ENCODE data around the gene LOX.
"Not testable (repeated sequence)": the region's sequence is repeated elsewhere in the genome, so short reads cannot be mapped to it uniquely, and the experiment has no call there.

The LOX gene

GRCh38 chr5:122095158-122095557 is 17.1 kb upstream of the LOX start:
- no peak for DNase-seq (ENCODE audit: low read depth)

DNA sequence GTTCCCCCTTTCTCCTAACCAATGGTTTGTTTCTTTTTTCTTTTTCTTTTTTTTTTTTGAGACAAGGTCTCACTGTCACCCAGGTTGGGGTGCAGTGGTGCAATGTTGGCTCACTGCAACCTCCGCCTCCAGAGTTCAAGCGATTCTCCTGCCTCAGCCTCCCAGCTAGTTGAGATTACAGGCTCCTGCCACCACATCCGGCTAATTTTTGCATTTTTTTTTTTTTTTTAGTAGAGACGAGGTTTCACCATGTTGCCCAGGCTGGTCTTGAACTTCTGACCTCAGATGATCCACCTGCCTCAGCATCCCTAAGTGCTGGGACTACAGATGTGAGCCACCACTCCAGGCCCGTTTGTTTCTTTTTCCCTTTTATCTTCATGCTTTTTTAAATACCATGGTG is 16.2 kb upstream of the LOX start:
- DNase-seq (ENCODE audit: low read depth) = not testable (repeated sequence)

DNA sequence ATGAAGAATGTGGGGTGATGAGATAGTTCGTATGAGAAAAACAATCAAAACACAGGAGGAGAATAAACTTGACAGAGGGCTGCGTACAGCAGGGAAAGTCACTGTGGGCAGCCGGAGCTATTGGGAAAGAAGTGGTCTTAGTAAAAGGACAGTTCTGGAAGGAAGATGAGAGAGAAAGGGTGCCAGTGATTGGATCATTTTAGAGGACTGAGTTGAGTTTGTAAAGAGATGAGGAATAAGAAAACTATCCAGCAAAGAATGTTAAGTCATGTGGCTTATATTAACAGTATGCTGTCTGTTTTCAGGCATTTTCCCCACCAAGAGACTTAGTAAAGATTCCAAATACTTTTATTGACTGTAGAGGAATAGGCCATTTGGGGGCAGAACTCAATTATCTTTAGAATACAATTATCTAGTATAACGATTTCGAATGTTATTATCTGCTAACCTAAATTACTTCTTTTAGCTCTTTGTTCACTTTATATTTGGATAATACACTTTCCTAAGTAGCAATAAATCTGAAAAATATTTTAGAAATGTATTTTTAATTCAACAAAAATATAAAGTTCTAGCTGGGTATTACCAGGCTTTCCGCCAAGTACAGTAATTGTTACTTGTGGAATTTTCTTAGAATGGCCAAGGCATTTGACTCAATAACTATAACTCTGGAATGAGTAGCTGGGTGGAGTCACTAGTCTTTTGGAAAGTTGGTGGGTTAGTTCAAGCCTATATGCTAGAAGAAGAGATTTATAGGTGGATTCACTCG is 15.5 kb upstream of the LOX start:
- no peak for DNase-seq (ENCODE audit: low read depth)

GRCh38 chr5:122091936-122092600 is 14.0 kb upstream of the LOX start:
- no peak for DNase-seq (ENCODE audit: low read depth)

- no peak for DNase-seq (ENCODE audit: low read depth)
Measured at GRCh38 chr5:122089096-122090013, 11.3 kb upstream of the LOX start.

- no peak for DNase-seq (ENCODE audit: low read depth)
Measured at GRCh38 chr5:122085041-122085440, 7.0 kb upstream of the LOX start.

DNA sequence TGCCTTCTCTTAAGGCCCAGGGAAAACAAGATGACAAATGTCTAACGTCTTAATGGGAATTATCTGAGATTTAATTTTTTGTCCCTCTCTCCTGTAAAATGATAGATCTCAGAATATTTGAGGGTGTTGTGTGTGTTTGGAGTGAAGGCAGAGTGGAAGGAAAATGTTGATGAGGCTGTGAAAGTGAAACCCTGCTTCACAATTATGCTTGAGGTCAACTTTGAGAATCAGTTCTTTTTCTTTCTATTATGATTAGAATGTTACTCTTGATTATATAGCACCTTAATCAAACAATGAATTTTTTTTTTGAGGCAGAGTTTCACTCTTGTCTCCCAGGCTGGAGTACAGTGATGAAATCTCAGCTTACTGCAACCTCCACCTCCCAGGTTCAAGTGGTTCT is 5.5 kb upstream of the LOX start:
- DNase-seq (ENCODE audit: low read depth) = no peak

DNA sequence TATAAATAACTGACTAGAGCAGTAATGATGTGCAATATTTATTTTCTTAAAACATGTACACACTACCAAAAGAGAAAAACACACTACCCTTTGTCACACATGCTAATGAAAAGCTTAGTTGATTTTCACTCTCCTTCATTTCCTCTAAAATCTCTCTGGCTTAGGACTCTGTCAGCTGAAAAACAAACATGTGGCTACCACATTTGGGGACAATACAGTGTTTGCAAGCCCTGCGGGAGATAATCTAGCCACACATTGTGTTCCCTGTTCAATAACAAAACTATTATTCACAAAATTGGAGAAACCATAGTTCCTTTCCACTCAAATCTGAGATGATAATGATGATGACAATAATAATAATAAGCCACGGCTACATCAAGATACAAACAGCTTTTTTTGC is 3.5 kb upstream of the LOX start:
- DNase-seq (ENCODE audit: low read depth) = no peak

DNA sequence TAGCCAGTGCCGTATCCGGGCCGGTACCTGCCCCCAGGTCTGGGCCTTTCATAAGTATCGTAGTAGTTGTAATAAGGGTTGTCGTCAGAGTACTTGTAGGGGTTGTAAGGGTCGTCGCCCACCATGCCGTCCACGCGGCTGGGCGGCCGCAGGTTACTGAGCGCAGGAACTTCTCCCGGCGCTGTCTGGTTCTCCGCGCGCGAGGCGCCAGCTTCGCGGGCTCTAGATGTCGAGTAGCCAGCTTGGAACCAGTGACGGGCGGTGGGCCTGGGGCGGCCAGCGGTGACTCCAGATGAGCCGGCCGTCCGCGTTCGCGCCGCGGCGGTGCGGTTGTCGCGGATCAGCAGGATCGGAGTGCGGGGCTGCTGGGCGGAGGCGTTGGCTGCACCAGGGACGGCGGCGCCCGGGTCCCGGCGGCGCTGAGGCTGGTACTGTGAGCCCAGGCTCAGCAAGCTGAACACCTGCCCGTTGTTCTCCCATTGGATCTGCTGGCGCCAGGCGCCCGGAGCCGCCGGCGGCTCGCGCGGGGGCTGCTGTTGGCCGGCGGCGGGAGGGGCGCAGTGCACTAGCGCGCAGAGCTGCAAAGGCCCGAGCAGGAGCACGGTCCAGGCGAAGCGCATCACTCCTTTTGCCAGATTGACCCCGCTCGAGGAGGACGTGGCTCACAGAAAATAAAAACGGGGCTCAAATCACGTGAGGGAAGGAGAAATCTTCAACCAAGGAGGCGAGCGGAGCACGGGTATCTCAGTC is 518 bp downstream of the LOX start:
- no peak for DNase-seq (ENCODE audit: low read depth)

GRCh38 chr5:122076669-122077365 is 1.2 kb downstream of the LOX start:
- DNase-seq (ENCODE audit: low read depth) = no peak

DNA sequence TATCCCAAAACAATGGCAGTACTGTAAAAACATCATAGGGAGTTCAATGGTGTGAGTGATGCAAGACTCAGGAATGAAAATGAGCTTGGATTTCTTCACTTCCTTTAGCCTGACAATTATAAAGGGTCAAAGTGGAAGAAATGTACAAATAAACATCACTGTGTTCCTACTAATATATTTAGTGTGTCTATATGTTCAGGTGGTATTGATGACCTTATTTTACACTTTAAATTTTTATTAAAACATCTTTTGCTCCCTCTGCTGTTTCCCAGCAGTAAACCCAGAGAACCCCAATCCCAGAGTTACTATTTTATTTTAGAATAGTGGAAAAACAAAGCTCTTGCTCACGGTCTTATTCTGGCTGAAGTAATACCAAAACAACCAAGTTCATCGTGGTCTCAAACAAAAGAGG is 2.0 kb downstream of the LOX start:
- DNase-seq (ENCODE audit: low read depth) = no peak

DNA sequence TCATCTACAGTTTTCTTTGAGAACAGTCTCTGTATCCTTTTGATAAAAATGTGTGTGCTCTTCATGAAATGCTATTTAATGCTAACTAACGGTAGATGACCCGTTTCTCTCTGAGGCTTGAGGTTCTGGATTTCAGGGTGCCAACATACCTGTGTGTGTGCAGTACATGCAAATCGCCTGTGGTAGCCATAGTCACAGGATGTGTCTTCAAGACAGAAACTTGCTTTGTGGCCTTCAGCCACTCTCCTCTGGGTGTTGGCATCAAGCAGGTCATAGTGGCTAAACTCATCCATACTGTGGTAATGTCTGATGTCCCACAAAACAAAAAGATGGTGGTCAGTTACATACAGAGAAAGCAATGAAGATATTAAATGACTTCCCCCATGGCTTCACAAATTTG is 4.2 kb downstream of the LOX start:
- DNase-seq (ENCODE audit: low read depth) = no peak

DNA sequence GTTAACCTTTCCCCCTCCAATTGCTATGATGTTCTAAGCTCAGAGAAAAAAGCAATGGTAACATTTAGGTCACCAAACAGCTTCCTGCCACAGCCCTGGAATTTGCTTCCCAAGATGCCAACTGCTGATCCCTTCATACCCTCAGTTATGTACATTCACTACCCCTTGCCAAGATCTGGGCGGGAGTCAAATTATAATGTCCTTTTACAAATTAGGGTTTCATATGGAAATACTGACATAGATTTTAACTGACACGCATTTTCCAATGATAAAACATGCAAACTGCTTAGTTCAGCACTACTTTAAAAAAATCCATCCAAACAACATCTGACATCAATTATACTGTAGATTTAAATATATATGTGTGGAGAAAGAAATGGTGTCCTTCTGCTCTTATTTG is 5.0 kb downstream of the LOX start:
- DNase-seq (ENCODE audit: low read depth) = no peak

DNA sequence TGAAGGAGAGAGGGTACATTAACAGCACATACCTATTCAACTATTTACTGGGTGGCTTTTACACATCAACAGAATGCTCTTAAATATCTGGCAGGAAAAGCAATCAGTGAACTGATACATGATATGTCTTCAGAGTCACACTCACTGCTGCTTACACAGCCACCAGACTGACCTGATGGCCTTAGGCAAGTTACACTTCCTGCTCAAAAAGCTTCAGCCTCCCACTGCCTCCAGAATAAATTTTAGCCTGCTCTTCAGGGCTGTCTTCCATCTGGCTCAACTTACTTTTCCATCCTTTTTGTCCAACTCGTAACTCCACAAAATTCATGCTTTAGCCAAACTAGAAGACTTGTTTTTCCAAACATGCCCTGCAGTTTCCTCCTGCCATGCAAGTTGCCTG is 10.7 kb downstream of the LOX start:
- no peak for DNase-seq (ENCODE audit: low read depth)

DNA sequence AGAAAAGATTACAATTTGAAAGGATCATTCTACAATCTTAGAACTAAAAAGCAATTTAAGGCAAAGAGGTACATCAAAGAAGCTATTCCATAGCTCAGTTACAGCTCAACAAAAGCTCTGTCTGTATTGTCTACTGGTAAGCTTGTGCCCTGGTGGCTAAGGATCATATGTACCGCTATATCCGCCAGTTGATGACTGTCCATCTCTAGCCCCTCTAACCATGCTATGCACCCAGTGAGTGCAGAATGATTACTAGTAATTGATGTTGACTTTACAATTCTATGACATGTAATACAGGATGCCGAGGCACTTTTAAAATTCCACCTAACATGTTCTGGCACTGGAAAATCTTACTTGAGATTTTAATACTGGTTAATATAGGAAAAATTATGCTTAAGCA is 13.1 kb downstream of the LOX start:
- DNase-seq (ENCODE audit: low read depth) = no peak

GRCh38 chr5:122063836-122064235 is 14.2 kb downstream of the LOX start:
- no peak for DNase-seq (ENCODE audit: low read depth)

GRCh38 chr5:122062205-122062604 is 15.9 kb downstream of the LOX start:
- DNase-seq (ENCODE audit: low read depth) = no peak

- no peak for DNase-seq (ENCODE audit: low read depth)
Measured at GRCh38 chr5:122056913-122057312, 21.1 kb downstream of the LOX start.

GRCh38 chr5:122054266-122054665 is 23.8 kb downstream of the LOX start:
- no peak for DNase-seq (ENCODE audit: low read depth)

- no peak for DNase-seq (ENCODE audit: low read depth)
Measured at GRCh38 chr5:122053181-122054109, 24.6 kb downstream of the LOX start.
